K562 (cell line): ENCODE results near the gene MLST8. TPM values are rescaled to one million over a fixed set of nuclear protein-coding genes. Genes with fewer than 3 reads are reported as not detected.

Experiments used
- ATAC-seq: fragments of 200-7000 bp; cut with Tn5 transposase; 3 replicates; pipeline ENCODE4 v1.9.1; 2020; ENCODE audit warnings: moderate library complexity
- BruUV-seq: library from RNA; stranded (reverse); fragments of 400-500 nt; replicated peaks from 2 replicates; lab custom pipeline; 2021; lab: Mats Ljungman, UMichigan
- CTCF ChIA-PET: fragments of 300-600 bp; formaldehyde crosslinking; extraction: SDS; loops from one replicate; lab custom pipeline; 2021; ENCODE audit warnings: low intra/inter-chr PET ratio; lab: Yijun Ruan, JAX
- POLR2A ChIA-PET: fragments of 300-600, 350-650 bp; sonication (Branson Sonifier 250); formaldehyde crosslinking; extraction: SDS; loops from one replicate; lab custom pipeline; 2021; ENCODE audit warnings: antibody characterized with exemption, inconsistent platforms; lab: Yijun Ruan, JAX
- DNase-seq, 4 experiments: peaks; one replicate each; pipeline versions ENCODE4 v3.0.0 to v3.0.0-alpha.2; 2011 to 2018; ENCODE audit warnings: low spot score in 3 of 4, mixed read lengths in 3 of 4; ENCODE audit errors: extremely low read depth in 1 of 4
- FAIRE-seq: peaks from 2 replicates; lab custom pipeline; 2011; peaks lifted over from hg19 to GRCh38; lab: Jason Lieb, UNC
- H2AFZ ChIP-seq: 2 replicates; pipeline ENCODE4 v1.6.0; 2011; ENCODE audit warnings: low read depth, low read length, control low read depth, inconsistent platforms
- H3K27ac ChIP-seq: fragments of 200-600 bp; 3 replicates; pipeline ENCODE4 v1.8.0; 2011; ENCODE audit warnings: low read depth, mild to moderate bottlenecking, control low read depth, inconsistent platforms, low read length, moderate library complexity, mixed read lengths; ENCODE audit errors: extremely low read depth
- H3K27me3 ChIP-seq, 2 experiments: fragments of 300-600 bp in 1 of 2; 2 replicates in 1 of 2; 3 replicates in 1 of 2; pipeline versions ENCODE4 v1.6.0 to v1.8.0; 2011; ENCODE audit warnings: inconsistent platforms in 2 of 2, low read length in 2 of 2, mild to moderate bottlenecking in 1 of 2, mixed read lengths in 1 of 2, moderate library complexity in 1 of 2; ENCODE audit not compliant: control insufficient read depth in 2 of 2, insufficient read depth in 2 of 2
- H3K36me3 ChIP-seq: fragments of 300-600 bp; 3 replicates; pipeline ENCODE4 v1.8.0; 2011; ENCODE audit warnings: mild to moderate bottlenecking, low read length, inconsistent platforms; ENCODE audit not compliant: control insufficient read depth, insufficient read depth
- H3K4me1 ChIP-seq, 2 experiments: fragments of 200-600 bp in 1 of 2; replicated peaks in 1 of 2; 2 replicates in 1 of 2; 3 replicates in 1 of 2; pipeline versions ENCODE4 v1.5.1 to v1.8.0; 2011; ENCODE audit warnings: inconsistent platforms in 2 of 2, low read length in 2 of 2, mild to moderate bottlenecking in 1 of 2, mixed read lengths in 1 of 2, moderate library complexity in 1 of 2; ENCODE audit not compliant: control insufficient read depth in 2 of 2, insufficient read depth in 2 of 2
- H3K4me2 ChIP-seq: 2 replicates; pipeline ENCODE4 v1.6.1; 2011; ENCODE audit warnings: low read length, control low read depth, inconsistent platforms, mixed read lengths; ENCODE audit not compliant: insufficient read depth
- H3K4me3 ChIP-seq: fragments of 200-600 bp; sonication (generic), shearing (Covaris generic); 2 replicates; pipeline ENCODE4 v1.5.1; 2016; ENCODE audit warnings: control low read depth, inconsistent platforms
- H3K79me2 ChIP-seq: fragments of 200-600 bp; 3 replicates; pipeline ENCODE4 v1.8.0; 2011; ENCODE audit warnings: low read length, inconsistent platforms; ENCODE audit not compliant: control insufficient read depth, insufficient read depth
- H3K9ac ChIP-seq, 2 experiments: 2 replicates each; pipeline versions ENCODE4 v1.6.0 to v1.6.1; 2011; ENCODE audit warnings: low read depth in 2 of 2, low read length in 2 of 2, control low read depth in 1 of 2, inconsistent platforms in 1 of 2, mild to moderate bottlenecking in 1 of 2, mixed read lengths in 1 of 2; ENCODE audit not compliant: insufficient read depth in 1 of 2
- H3K9me1 ChIP-seq: one replicate; pipeline ENCODE4 v1.6.0; 2011; ENCODE audit warnings: inconsistent platforms, mild to moderate bottlenecking, low read length, moderate library complexity; ENCODE audit not compliant: control insufficient read depth, insufficient read depth
- H3K9me3 ChIP-seq: replicated peaks from 2 replicates; pipeline ENCODE4 v1.5.1; 2011; ENCODE audit warnings: low read depth, low read length, inconsistent platforms; ENCODE audit not compliant: control insufficient read depth, insufficient read depth
- H4K20me1 ChIP-seq: replicated peaks from 2 replicates; pipeline ENCODE4 v1.6.1; 2011; ENCODE audit warnings: low read length, inconsistent platforms, mixed read lengths; ENCODE audit not compliant: control insufficient read depth, insufficient read depth
- ATF7 ChIP-seq: fragments of 450-650 bp; IDR thresholded peaks from 2 replicates; pipeline ENCODE4 v1.7.1; 2014; ENCODE audit warnings: mild to moderate bottlenecking, moderate library complexity
- BMI1 ChIP-seq: fragments of 150-350 bp; IDR thresholded peaks from 2 replicates; pipeline ENCODE4 v1.6.1; 2014; ENCODE audit warnings: low read length
- ETV5 ChIP-seq: sonication (generic); formaldehyde crosslinking; IDR thresholded peaks from 2 replicates; pipeline ENCODE4 v1.4.0; 2020; ENCODE audit warnings: low read depth, mild to moderate bottlenecking, missing genetic modification reagents
- MTA3 ChIP-seq: fragments of 450-650 bp; formaldehyde crosslinking; IDR thresholded peaks from 2 replicates; pipeline ENCODE4 v1.6.1; 2017; ENCODE audit warnings: mild to moderate bottlenecking, borderline replicate concordance
- MYBL2 ChIP-seq, 2 experiments: fragments of 450-650 bp in 1 of 2; sonication (generic) in 1 of 2; formaldehyde crosslinking in 1 of 2; IDR thresholded peaks; 2 replicates each; pipeline versions ENCODE4 v1.6.1 to v1.8.1; 2017 to 2022; ENCODE audit warnings: borderline replicate concordance in 1 of 2, inconsistent platforms in 1 of 2, low read depth in 1 of 2, mild to moderate bottlenecking in 1 of 2, missing genetic modification reagents in 1 of 2, moderate library complexity in 1 of 2
- RBM22 ChIP-seq: fragments of 200-400 bp; formaldehyde crosslinking; IDR thresholded peaks from 2 replicates; pipeline ENCODE4 v1.6.1; 2018; ENCODE audit warnings: low read length, low read depth; ENCODE audit not compliant: poor library complexity, severe bottlenecking
- SMARCE1 ChIP-seq: fragments of 450-650 bp; IDR thresholded peaks from 2 replicates; pipeline ENCODE4 v1.7.1; 2016; ENCODE audit warnings: mild to moderate bottlenecking
- ZNF354B ChIP-seq: fragments of 250-450 bp; sonication (Bioruptor Pico); IDR thresholded peaks from 2 replicates; pipeline ENCODE4 v1.4.0; 2020
- ZNF699 ChIP-seq: fragments of 250-450 bp; sonication (Bioruptor Pico); IDR thresholded peaks from 2 replicates; pipeline ENCODE4 v1.8.0; 2021; ENCODE audit warnings: mild to moderate bottlenecking, moderate library complexity; ENCODE audit not compliant: insufficient replicate concordance
- ZNF778 ChIP-seq: fragments of 450-650 bp; formaldehyde crosslinking; IDR thresholded peaks from 2 replicates; pipeline ENCODE4 v1.4.0; 2020; ENCODE audit warnings: mild to moderate bottlenecking, moderate library complexity
- WGBS: fragments of 100-300 bp; shearing (Covaris generic); methylation state at CpG from one replicate; pipeline ENCODE4 v1.1.6; 2016; ENCODE audit warnings: low coverage, mixed read lengths; ENCODE audit not compliant: insufficient coverage; ENCODE audit errors: missing lambda C conversion rate; 5-methylcytosine and 5-hydroxymethylcytosine counted together
- in situ Hi-C: fragments of 300-500 bp; cut with MboI; formaldehyde crosslinking; loops from 4 replicates; pipeline ENCODE4 v1.15.0; 2018; ENCODE audit warnings: inconsistent platforms, mixed read lengths
- intact Hi-C: fragments of 100-400 bp; cut with micrococcal nuclease; formaldehyde crosslinking; loops from 2 replicates; pipeline ENCODE4 v1.14.2; 2022
- polyA plus RNA-seq, 8 experiments: library from polyadenylated mRNA; depleted of rRNA in 4 of 8; stranded (reverse) in 5 of 8; unstranded in 3 of 8; fragments of >200 nt; fragmentation: Nextera tagmentation in 2 of 8; fragmentation: Illumina TruSeq in 1 of 8; extraction: Ambion mirVana in 2 of 8; extraction: Trizol in 1 of 8; gene quantifications; 2 replicates each; pipeline versions ENCODE4 v1.2.1 to v1.2.3, GENCODE V29; 2011 to 2014; ENCODE audit warnings: inconsistent platforms in 1 of 8, missing spikeins in 1 of 8
- total RNA-seq, 7 experiments: library from RNA; depleted of rRNA in 6 of 7; stranded (reverse); fragments of >200 nt in 6 of 7; fragmentation: Illumina TruSeq in 2 of 7; extraction: Trizol in 2 of 7; gene quantifications; 2 replicates each; pipeline versions ENCODE4 v1.2.1 to v1.2.3, GENCODE V29; 2011 to 2021; ENCODE audit warnings: low replicate concordance in 1 of 7
- TF ChIP-seq, protein P1 (sequence below): fragments of 250-450 bp; sonication (Bioruptor Pico); IDR thresholded peaks from 2 replicates; pipeline ENCODE4 v1.5.0; 2021; ENCODE audit warnings: mild to moderate bottlenecking, moderate library complexity
- TF ChIP-seq, protein P2 (sequence below): sonication (generic); formaldehyde crosslinking; IDR thresholded peaks from 2 replicates; pipeline ENCODE4 v1.8.0; 2022; ENCODE audit warnings: mild to moderate bottlenecking, missing genetic modification reagents

MLST8 gene
- total and polyA plus RNA-seq, 9 of the 15 experiments (the other 6 are each of a cell fraction or from before 2014, with no cell fraction given): 1.5 to 116 (median 43.3) TPM

DNA sequence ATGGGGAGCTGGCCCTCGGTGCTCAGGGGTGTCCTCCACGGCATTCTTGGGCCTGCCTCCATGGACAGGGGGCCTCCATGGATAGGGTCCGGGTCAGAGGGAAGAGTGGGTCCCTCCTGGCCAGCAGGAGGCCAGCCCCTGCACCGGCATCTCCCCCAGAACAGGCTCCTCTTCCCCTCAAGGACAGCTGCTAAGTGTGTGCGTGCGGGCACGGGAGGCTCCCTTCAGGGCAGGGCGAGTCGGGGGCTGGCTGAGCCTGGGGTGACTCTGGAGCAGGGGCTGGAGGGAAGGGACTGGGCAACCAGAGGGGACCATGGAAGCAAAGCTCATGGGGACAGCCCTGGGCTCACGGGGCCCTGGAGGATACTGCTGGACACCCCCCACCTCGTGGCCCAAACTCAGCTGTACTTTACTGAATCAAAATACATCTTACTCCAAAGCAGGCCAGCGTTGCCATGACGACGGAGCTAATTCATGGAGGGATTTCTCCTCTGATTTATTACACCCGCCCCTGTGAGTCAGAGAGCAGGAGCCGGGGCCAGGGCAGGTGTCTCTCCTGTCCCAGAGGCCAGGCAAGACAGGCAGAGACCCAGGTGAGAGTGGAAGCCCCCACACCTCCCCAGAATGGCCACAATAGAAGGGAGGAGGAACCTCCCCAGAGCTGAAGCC lies 11.0 kb upstream of the MLST8 start:
- DNase-seq (peak in 2 of 4 experiments; percentile 35 to 49), ATAC-seq (no peak)
- in situ Hi-C loops: no loop called here
- no peak for TF ChIP-seq ZNF778 (CRISPR knock-in tag)
- TF ChIP-seq, protein P1, sequence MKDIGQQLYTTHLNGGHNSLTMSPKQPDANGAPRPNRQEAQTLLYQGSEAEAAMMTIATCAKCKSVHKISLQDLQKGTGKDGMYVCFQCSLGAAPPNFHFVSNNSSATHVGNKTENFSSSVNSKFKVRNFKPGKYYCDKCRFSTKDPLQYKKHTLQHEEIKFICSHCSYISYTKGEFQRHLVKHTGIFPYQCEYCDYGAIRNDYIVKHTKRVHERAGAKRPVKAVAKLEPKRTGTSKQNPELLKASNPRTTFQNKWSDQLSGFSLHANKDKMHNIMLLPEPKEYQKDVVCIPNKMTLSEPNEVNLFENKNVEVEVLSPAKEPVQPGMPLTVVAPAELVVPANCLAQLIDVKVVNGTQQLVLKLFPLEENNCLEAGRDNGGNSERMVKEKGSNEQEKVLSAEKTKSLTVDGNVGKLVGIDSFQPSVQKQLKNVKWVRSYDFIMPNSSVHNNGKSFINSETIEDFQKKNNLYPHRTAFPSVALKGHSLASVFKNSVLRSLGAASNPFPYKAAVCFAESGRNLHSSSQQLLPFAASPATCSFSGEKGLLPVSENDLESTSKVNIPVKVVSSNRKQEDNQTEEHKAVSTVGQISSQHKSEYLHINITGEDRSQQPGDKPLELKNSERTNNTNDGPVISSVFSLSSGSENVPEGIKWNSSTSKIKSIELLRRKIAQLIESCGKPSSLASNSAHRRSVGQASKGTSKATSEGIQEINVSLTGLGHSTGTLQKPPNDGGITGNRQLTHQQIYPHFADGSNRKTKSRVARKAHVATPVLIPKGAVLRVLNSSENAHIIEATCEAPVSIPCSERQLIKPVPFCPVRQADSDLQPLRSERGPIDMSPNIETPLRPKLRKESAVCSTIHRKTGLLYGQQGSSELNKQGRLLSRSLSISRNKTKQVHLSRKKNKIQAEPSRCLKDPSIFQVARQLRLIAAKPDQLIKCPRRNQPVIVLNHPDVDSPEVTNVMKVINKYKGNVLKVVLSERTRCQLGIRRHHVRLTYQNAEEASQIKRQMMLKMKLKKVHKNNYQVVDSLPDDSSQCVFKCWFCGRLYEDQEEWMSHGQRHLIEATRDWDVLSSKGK (CRISPR knock-in tag): no peak
- peak; percentile 53; the same call in 1 of the 2 replicates for TF ChIP-seq BMI1
- no peak for TF ChIP-seq ZNF699 (CRISPR knock-in tag)
- no peak for TF ChIP-seq ZNF354B
- TF ChIP-seq MTA3: no peak
- TF ChIP-seq ATF7: no peak
- no peak for TF ChIP-seq ETV5 (CRISPR knock-in tag)
- TF ChIP-seq, protein P2, sequence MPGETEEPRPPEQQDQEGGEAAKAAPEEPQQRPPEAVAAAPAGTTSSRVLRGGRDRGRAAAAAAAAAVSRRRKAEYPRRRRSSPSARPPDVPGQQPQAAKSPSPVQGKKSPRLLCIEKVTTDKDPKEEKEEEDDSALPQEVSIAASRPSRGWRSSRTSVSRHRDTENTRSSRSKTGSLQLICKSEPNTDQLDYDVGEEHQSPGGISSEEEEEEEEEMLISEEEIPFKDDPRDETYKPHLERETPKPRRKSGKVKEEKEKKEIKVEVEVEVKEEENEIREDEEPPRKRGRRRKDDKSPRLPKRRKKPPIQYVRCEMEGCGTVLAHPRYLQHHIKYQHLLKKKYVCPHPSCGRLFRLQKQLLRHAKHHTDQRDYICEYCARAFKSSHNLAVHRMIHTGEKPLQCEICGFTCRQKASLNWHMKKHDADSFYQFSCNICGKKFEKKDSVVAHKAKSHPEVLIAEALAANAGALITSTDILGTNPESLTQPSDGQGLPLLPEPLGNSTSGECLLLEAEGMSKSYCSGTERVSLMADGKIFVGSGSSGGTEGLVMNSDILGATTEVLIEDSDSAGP (CRISPR knock-in tag): no peak
- no peak for TF ChIP-seq RBM22
- TF ChIP-seq SMARCE1: no peak
- TF ChIP-seq MYBL2 (IDR thresholded peaks at IDR 0.05; ENCODE audit: low read depth): no peak
- TF ChIP-seq MYBL2 (CRISPR knock-in tag; IDR thresholded peaks at IDR 0.05; ENCODE audit: borderline replicate concordance): no peak

More for the DNA sequence above, 11.0 kb upstream of the MLST8 start:
- H2AFZ ChIP-seq: no peak overlapping the region
- no peaks in the 10 kb centered on the region for H3K36me3 ChIP-seq
- ChIA-PET POLR2A (interaction anchor here (0.7 to 2.5 kb wide), 12 partner anchors 10 to 488 kb away, joined by 3 to 17 read pairs (median 4); partner anchors contain the start of genes ECI1, KCTD5, MLST8 and TRAF7), CTCF (interaction anchor here (1.3 to 2.8 kb wide), 3 partner anchors 57 to 733 kb away, joined by 3 to 18 read pairs (median 5); partner anchors contain the start of gene ECI1)
- H4K20me1 ChIP-seq: 0 out of 2 replicates have a peak, but pooled peaks cover 6% of the 10 kb centered on the region
- no peaks in the 10 kb centered on the region for H3K9me3 ChIP-seq
- BruUV-seq: no TSS peak
- no peak overlapping the region for H3K4me2 ChIP-seq
- H3K27me3 ChIP-seq: peaks cover 0 to 5% of the 10 kb centered on the region in 2 experiments; a peak in 2 of 5 replicates
- peaks cover 3 to 65% of the 10 kb centered on the region in 2 experiments; a peak in 4 of 5 replicates for H3K4me1 ChIP-seq
- WGBS: 40% methylated on average over 16 of the region's 16 CpGs
- intact Hi-C loops: no loop called here
- no peak overlapping the region for H3K4me3 ChIP-seq
- H3K79me2 ChIP-seq: no peaks in the 10 kb centered on the region
- H3K9ac ChIP-seq: 0 out of 4 replicates have a peak overlapping the region, but pooled peaks of 1 of the 2 experiments have one; percentile 33
- no peak for FAIRE-seq
- H3K27ac ChIP-seq: no peak overlapping the region
- no peaks in the 10 kb centered on the region for H3K9me1 ChIP-seq
